ENCODE results near the gene KCNQ1. TPM values are rescaled to one million over a fixed set of nuclear protein-coding genes. Genes with fewer than 3 reads are reported as not detected.

The KCNQ1 gene
- total and polyA plus RNA-seq, 2 donors (not counting 3 experiments of a cell fraction or from before 2014, with no cell fraction given): 0.07 to 0.09 TPM

DNA sequence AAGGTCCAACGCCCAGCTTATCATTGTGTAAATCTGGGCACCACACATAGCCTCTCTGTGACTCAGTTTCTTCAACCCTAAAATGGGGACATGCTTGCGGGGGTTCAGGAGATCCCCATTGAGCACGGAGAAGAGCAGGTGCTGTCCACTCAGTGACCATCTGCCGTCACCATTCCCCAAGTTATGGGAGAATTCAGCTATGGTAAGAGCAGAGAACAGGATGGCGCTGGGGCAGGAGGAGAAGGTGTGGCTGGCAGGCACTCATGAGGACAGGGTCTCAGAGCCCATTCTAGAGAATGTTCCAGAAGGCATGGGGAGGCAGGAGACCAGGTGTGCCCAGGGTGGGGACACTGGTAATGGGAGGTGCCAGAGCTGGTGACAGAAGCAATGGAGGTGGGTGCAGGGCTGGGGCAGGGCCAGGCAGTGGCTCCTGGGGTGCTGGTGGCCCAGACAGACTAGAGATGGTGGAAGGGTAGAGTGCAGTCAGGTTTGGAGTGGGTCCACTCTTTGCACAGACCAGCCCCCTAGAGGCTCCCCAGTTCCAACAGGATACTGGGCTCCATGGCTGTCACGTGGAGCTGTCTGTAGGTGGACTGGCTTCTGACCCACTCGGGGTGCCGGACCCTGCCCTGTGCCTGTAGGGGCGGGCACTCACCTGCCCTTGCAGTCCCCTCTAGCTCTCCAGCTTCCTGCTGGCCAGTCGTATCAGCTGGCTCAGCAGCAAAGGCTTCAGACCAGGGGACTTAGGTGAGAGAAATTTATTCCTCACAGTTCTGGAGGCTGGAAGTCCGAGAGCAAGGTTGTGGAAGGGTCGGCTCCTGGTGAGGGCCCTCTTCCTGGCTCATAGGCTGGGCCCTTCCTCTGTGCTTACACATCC, 356.1 kb downstream of the KCNQ1 start:
- no peak overlapping the region for H2AFZ ChIP-seq (ENCODE audit: low read depth, low read length)
- dilution Hi-C loops (cut with MboI; ENCODE audit: extremely low pct_ligation_motif_present, low sequenced_read_pairs) (no loop called here), intact Hi-C loops (cut with micrococcal nuclease) (no loop called here)
- no peaks in the 10 kb centered on the region for H3K79me2 ChIP-seq (ENCODE audit: control insufficient read depth, insufficient read depth, low read length)
- H3K27ac ChIP-seq (ENCODE audit: insufficient read depth, low read depth, low read length): no peak overlapping the region
- BruUV-seq (replicated peaks): no TSS peak
- H3K4me2 ChIP-seq (ENCODE audit: insufficient read depth, low read length): no peak overlapping the region
- H3K4me3 ChIP-seq (replicated peaks in 1 of 3; ENCODE audit: insufficient read depth in 1 of 3, low read depth in 1 of 3, low read length in 3 of 3): no peak overlapping the region
- ChIA-PET CTCF (interaction anchor here (1.1 kb wide), 1 partner anchor 14 kb away, joined by 3 read pairs; no protein-coding TSS in a partner anchor), POLR2A (no interaction called here)
- DNase-seq (ENCODE audit: low read depth, low spot score) (no peak), FAIRE-seq (no peak)
- no peaks in the 10 kb centered on the region for H3K36me3 ChIP-seq (ENCODE audit: control insufficient read depth in 2 of 2, extremely low read depth in 1 of 2, insufficient read depth in 2 of 2, low read length in 2 of 2)
- H4K20me1 ChIP-seq (replicated peaks; ENCODE audit: control insufficient read depth, extremely low read depth, insufficient read depth, low read length): no peaks in the 10 kb centered on the region
- no peaks in the 10 kb centered on the region for H3K9me1 ChIP-seq (replicated peaks; ENCODE audit: control insufficient read depth, extremely low read depth, insufficient read depth, low read length)
- peaks cover 3 to 4% of the 10 kb centered on the region in 2 experiments for H3K27me3 ChIP-seq (ENCODE audit: control insufficient read depth in 2 of 2, insufficient read depth in 2 of 2, low read length in 2 of 2)
- H3K9me3 ChIP-seq (replicated peaks; ENCODE audit: control insufficient read depth, insufficient read depth, low read length): no peaks in the 10 kb centered on the region
- no peaks in the 10 kb centered on the region for H3K4me1 ChIP-seq (ENCODE audit: control insufficient read depth, extremely low read depth, insufficient read depth, low read length)
- H3K9ac ChIP-seq (replicated peaks; ENCODE audit: extremely low read depth, insufficient read depth, low read length): no peak overlapping the region
- TF ChIP-seq EZH2 (IDR thresholded peaks at IDR 0.05; ENCODE audit: borderline replicate concordance, low read depth, low read length, severe bottlenecking): no peak
- TF ChIP-seq POLR2A (IDR thresholded peaks at IDR 0.05; ENCODE audit: low read depth, low read length): no peak
- TF ChIP-seq GATA2 (IDR thresholded peaks at IDR 0.05; ENCODE audit: insufficient read depth, insufficient read length, low read depth, low read length): no peak
- no peak for TF ChIP-seq FOS (IDR thresholded peaks at IDR 0.05; ENCODE audit: borderline replicate concordance, insufficient read depth, low read length)
- TF ChIP-seq POLR2AphosphoS5 (IDR thresholded peaks at IDR 0.05; ENCODE audit: insufficient read depth, low read depth, low read length): no peak
- TF ChIP-seq MYC (IDR thresholded peaks at IDR 0.05; ENCODE audit: low read depth, low read length): no peak

- Histone ChIP-seq H3K9ac (replicated peaks; ENCODE audit: extremely low read depth, insufficient read depth, low read length) (no peak overlapping the region), H3K9me1 (replicated peaks; ENCODE audit: control insufficient read depth, extremely low read depth, insufficient read depth, low read length) (no peaks in the 10 kb centered on the region), H3K36me3 (ENCODE audit: control insufficient read depth in 2 of 2, extremely low read depth in 1 of 2, insufficient read depth in 2 of 2, low read length in 2 of 2) (no peaks in the 10 kb centered on the region), H3K4me1 (ENCODE audit: control insufficient read depth, extremely low read depth, insufficient read depth, low read length) (no peaks in the 10 kb centered on the region), H3K27ac (ENCODE audit: insufficient read depth, low read depth, low read length) (no peak overlapping the region), H2AFZ (ENCODE audit: low read depth, low read length) (no peak overlapping the region), H3K4me2 (ENCODE audit: insufficient read depth, low read length) (no peak overlapping the region), H3K9me3 (replicated peaks; ENCODE audit: control insufficient read depth, insufficient read depth, low read length) (no peaks in the 10 kb centered on the region), H4K20me1 (replicated peaks; ENCODE audit: control insufficient read depth, extremely low read depth, insufficient read depth, low read length) (no peaks in the 10 kb centered on the region), H3K79me2 (ENCODE audit: control insufficient read depth, insufficient read depth, low read length) (no peaks in the 10 kb centered on the region), H3K27me3 (ENCODE audit: control insufficient read depth in 2 of 2, insufficient read depth in 2 of 2, low read length in 2 of 2) (peaks cover 4 to 6% of the 10 kb centered on the region in 2 experiments), H3K4me3 (replicated peaks in 1 of 3; ENCODE audit: insufficient read depth in 1 of 3, low read depth in 1 of 3, low read length in 3 of 3) (no peak overlapping the region)
- DNase-seq (ENCODE audit: low read depth, low spot score) (no peak), FAIRE-seq (no peak)
- TF ChIP-seq EZH2 (IDR thresholded peaks at IDR 0.05; ENCODE audit: borderline replicate concordance, low read depth, low read length, severe bottlenecking) (no peak), GATA2 (IDR thresholded peaks at IDR 0.05; ENCODE audit: insufficient read depth, insufficient read length, low read depth, low read length) (no peak), MYC (IDR thresholded peaks at IDR 0.05; ENCODE audit: low read depth, low read length) (no peak)
- TF ChIP-seq, protein P1, sequence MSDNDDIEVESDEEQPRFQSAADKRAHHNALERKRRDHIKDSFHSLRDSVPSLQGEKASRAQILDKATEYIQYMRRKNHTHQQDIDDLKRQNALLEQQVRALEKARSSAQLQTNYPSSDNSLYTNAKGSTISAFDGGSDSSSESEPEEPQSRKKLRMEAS (IDR thresholded peaks at IDR 0.05; ENCODE audit: insufficient read depth, insufficient read length): no peak
- BruUV-seq (replicated peaks): no TSS peak
- ChIA-PET POLR2A (no interaction called here), CTCF (no interaction called here)
- dilution Hi-C loops (cut with MboI; ENCODE audit: extremely low pct_ligation_motif_present, low sequenced_read_pairs): no loop called here
- intact Hi-C loops (cut with micrococcal nuclease): no loop called here
Observed at GRCh38 chr11:2801711-2802388, 357.0 kb downstream of the KCNQ1 start.
